CD4-positive, alpha-beta T cell treated with Interleukin-15 for 4 hours (primary cell): Measurements from ENCODE around the gene MAML3.

Experiments
- DNase-seq: peaks from one replicate; pipeline ENCODE4 v3.0.0-alpha.2; 2020; ENCODE audit warnings: low spot score

MAML3 gene

DNA sequence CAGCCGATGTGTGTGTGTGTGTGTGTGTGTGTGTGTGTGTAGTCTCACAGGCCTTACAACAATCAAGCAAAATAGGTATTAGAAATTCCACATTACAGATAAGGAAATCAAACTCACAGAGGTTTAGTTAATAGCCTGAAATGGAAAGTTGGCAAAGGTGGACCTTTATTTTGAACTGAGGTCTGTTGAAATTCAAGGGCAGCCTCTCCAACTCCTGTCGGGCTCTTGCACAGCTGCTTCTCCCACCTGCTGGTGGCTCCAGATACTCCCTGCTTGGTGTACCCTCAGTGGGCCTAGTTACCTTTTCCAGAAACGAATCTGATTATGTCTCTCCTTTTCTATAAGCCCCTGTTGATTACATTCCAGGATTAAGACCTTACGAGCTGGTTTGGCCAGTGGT, 292.5 kb downstream of the MAML3 start:
- DNase-seq: no peak

DNA sequence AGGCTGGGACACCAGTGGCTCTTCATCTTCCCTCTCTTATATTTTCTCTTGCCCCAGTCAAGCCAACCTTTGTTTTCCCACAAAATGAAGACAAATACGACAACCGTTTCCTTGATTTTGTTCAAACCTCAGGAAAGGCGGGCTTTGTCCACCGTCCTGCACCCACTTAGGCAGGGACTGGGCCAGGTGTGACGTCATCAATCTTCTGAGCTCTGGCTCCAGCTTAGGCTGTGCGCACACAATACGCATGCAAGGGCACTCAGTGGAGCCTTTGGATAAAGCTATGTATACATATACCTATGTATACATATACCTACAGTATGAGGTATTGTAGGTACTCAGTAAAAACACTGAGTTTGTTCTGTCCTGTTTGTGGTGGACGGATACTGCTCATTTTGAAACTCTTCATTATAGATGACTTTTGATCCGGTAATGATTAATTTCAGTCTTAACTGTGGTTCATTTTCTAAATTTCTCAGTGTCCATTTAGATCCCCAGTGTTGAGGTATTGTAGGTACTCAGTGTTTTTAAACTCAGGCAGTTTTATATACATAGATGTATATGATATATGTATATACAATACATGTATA, 293.5 kb downstream of the MAML3 start:
- no peak for DNase-seq

DNA sequence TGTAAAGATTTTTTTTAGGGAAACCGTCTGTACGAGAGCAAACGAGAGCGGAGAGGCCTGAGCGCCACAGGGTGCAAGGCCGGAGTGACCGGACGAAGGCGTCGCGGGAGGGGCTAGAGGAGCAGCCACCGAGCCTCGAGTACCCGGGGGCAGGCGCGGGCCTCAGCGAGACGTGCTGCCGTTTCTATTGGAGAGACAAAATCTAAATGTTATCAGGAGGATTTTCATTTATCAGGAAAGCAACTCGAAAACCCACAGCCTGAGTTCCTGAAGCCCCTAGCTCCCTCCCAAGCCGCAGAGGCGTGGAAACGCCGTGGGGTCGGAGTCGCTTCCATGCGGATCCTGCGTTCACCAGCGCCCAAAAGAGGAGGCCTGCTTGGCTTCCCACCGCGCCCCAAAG, 294.1 kb downstream of the MAML3 start:
- no peak for DNase-seq

DNA sequence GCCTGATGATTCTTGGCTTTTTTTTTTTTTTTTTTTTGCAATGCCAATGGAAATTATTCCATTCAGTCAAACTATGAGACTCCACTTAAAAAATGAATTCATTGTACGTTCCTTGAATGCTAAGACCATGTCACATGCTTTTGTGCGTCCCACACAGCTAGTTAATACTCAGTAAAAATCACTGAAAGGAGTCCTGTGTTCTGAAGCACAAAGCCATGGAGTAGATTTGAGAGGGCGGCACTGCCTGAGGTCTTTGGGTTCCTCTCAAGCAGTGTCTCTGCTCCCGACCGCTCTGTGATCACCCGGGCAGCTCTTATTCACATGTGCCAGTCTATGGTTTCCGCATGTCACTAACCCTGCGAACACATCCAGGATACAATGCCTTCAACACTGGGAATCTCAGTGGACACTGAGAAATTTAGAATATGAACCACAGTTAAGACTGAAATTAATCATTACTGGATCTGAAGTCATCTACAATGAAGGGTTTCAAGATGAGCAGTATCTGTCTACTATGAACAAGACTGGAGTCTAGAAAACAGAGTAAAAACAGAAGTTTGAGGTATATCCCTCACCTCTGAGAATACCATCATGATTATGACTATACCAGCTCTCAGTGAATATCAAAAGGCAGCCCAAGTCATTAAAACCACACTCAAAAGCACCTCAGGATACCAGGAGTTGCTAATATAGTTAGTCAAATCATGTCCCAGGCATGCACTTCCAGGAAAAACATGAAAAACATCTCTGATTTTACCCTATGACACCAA, 295.4 kb downstream of the MAML3 start:
- no peak for DNase-seq

DNA sequence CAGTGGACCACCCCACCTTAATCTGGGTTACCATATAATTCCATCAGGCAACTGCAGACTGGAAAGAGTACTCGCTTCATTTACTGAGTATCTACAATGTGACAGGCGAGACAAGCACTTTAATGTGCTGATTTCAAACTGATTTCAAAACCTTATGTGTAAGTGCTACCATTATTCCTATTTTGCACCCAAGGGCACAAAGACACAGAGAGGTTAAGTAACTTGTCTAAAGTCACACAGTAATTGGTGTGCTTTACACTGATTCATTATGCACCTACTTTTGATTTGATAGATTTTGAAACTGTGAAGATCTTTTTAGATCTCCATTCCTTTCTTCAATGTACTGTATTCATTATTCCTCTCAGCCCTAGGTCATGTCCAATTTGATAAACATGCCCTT, 296.0 kb downstream of the MAML3 start:
- DNase-seq: no peak

DNA sequence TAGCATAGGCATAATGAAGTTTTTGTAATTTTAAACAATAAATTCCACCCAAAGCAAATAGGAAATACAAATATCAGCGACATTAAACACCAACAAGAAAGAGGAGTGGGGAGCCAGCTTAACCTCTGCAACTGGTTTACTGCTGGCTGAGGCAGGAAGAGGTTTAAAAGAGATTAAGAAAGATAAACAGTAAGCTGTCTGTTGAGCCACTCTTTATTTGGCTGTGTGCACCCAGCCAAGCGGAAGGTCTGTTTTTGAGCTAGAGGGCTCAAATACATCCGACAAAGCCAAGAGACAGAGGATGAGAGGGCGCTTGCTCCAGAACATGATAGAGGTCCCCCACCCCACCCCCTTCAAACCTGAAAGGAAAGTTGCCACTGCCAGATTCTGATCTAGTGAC, 297.0 kb downstream of the MAML3 start:
- DNase-seq: no peak

DNA sequence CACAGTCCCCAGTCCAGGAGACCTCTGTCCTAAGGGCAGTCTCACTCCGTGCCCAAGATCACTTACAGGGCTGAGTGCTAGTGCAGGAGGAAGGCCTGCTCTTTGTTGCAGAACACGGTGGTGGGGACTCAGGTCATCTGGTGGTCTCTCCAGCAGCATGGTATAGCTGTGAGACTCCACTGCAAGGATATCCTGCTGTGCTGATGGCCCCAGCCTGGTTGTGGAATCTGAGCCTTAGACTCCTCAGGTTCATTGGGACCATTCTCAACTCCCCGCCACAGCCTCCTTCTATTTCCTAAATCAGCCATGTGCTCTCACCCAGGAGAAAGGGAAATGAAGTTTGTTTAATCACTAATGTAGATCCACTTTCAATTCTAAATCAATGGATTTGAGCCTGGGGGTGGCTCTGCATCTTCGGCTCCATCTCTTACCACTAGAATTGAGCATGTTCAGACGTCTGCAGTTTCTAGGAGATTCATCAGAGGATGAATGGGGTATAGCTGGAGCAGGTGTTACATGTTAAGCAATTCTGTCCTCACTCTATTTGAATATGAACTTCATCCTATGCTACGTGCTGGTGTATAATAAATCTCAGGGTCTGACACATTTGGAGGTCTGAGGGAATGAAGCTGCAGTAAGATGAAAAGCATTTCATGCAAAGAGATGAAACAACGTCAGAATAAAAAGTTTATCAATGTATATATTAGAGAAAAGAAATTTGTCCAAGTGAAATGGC, 299.1 kb downstream of the MAML3 start:
- no peak for DNase-seq

DNA sequence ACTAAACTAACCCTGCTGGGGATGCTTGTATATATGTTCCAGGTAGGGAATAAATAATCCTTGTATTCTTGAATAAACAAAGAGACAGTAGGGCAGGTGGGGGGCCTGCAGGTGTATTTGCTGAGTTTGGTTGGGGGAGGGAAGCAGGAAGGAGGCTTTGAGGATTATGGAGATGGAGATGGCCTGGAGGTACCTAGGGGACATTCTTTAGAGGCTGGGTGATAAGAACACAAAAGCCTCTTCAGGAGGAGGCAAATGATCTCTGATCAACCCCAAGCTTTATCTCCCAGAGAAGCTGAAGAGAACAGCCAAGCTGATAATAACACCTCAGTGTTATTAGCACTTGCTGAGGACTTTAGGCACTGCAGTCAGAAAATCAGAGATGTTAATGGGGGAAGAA, 300.7 kb downstream of the MAML3 start:
- DNase-seq: no peak

DNA sequence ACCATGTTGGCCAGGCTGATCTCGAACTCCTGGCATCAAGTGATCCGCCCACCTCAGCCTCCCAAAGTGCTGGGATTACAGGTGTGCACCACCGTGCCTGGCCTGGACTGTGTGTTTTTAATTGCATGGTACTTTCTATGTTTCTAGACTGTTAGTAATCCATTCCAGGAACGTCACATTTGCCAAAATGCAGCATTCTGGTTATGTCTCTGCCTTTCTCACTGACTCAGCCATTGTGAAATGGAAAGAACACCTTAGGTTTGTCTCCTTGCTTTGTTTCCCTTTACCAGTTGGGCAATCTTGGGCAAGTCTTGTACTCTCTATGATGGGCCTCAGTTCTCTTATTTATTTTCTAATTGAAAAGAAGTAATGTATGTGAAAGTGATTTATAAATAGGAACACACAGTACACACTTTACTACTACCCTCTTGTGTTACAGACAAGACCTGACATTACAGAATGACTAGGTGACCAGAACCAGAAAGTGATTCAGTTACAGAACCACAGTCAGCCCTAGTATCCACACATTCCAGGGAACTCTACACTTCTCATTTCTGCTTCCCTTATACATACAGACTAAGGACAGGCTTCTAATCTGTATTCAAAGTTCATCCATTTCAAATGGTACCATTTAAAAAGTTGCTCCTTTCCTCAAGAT, 301.2 kb downstream of the MAML3 start:
- no peak for DNase-seq

DNA sequence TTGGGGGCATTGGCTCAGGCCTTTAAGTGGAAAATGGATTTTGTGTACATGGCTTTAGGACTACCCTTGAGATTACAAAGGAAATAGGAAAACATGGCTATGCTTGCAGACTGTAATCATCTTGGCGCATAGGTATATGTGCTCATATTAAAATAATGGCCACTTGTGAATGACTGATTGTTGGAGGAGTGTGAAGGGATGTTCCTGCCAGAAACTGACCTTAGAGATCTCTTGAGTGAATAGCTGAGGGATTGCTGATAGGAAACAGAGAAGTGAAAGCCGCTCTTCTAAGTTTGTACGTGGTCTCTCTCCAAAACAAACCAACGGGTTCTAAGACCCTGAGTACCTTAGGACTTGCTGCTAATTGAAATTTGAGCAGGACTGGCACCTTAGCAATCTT, 302.3 kb downstream of the MAML3 start:
- DNase-seq: no peak

DNA sequence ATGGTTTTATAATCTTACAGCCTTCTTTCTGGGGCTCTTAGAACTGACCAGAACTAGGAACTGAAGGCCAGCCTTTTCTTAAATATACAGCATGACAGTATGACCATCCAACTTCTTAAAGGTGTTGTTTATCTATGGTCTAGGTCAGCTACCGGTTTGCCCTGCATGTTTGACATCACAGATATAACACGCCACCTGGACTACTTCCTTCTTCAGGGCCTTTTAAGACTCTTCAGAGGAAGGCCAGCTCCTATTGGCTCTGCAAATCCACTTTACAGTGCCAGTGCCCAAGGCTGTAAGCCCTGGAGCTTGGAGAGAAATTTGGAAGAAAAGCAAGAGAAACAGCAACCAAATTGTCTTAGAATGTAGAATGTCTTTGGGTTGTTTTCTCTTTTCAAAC, 302.9 kb downstream of the MAML3 start:
- DNase-seq: no peak

DNA sequence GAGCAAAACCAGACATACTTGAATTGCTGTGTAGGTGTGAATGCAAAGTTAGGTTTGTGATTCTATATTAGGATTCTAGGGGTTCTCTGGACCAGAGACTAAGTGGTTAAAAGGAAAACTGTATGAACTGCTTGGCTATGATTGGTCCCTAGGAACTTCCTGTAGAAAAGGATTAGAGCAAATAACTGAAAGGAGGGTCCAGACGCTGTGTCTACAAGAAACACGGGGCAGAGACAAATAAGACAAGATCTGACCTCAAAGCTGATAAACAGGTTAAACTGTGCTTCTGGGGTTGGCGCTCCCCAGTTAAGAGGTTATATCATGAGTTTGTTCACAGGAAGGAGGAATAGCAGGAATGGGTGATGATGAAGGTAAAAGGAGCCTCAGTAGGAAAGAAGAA, 304.8 kb downstream of the MAML3 start:
- DNase-seq: no peak

DNA sequence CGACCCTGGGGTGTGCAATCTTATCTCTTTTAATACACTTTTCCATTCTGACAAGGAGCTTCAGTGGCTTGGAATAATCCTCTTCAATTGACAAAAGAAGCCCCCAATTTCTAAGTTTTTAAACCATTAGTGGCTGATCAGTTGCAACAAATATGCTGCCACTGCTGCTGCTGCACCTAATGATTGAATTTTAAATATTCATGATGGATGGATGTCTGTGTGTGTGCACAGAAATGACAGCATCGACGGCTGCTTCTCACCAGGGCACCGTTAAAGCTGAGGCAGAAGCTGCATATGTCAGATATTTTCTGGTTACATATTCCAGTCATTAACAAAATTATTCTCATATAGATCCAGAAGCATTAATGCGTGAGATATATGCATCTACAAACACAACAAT, 306.0 kb downstream of the MAML3 start:
- no peak for DNase-seq

DNA sequence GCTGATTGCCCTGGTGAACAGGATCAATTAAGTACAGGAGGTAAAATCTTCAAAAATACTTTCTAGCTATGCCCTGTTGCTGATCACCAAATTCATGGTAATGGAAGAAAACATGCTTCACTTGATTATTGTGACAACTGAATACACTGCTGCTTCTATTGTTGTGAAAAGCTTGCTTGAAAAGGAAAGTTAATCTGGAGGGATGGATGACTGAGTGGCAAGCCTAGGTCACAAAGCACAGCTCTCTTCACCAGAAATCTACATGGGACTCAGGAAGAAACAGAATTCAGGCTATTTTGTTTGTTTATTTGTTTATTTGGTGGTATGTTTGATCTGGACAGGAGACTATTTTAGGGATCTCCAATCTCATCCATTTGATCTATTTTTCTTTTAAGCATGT, 306.4 kb downstream of the MAML3 start:
- no peak for DNase-seq

DNA sequence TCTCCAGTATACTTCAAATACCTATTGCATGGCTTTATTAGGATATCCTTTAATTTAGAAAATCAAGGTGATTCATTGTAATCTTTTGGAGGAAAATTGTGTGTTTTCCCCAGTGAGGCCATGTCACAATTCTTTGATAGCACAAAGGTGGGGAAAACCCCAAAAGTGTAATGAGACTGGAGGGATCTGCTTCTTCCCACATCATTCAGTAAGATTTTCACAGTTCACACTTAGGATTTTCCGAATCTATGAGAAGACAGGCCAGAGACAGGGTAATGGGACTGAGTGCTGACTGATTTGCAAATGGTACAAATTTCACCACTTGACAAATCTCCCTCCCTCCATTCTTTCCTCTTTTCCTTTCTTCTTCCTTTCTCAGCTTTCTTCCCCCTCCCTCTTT, 307.2 kb downstream of the MAML3 start:
- no peak for DNase-seq

DNA sequence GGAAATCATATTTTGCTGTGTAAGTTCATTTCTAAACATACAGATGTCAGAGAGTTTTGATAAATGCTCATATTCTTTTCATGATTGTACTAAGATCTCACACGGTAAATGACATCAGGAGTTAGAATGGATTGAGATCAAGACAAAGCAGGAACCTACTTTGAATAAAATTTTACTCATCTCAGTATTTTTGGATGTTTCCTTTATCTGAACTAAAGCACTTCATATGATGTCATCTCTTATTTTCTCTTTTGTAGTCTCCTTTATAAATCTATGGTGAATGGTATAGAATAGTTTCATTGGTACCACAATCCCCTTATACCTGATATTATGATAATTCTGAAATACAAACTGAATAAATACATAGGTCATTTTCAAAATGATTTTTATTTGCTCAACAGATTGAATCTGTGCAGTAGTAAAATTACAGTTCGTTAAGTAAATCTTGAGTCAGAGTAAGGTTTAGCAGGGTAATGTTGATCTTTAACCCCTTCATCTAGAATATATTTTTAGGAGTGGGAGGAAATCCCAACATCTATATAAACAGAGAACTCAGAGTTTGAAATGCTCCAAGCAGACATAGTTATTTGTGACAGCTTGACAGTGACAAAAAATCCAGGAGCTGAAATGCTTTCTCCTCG, 308.4 kb downstream of the MAML3 start:
- no peak for DNase-seq

DNA sequence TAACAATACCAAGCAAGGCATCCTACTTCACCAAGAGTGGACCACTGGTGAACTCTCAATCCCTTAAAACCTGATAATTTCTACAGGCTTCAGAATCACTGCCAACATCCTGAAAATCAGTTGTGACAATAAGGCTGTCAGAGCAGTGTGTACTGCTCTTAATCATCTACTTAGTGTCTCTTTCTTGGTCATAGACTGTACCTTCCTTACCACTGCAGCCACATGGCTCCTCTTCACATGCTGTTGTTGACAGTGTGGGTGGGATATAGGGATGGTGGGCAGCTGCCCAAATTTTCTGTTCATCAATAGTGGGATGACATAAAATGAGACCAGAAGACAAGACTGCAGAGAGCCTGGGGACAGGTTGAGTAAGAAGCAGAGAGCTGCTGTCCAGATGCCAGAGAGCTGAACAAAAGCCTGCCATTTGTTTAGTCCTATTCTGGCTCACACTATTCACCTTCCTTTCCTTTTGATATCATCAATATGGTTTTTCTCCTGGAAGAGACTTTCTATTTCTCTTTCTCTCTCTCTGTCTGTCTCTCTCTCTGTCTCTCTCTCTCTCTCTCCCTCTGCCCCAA, 309.4 kb downstream of the MAML3 start:
- DNase-seq: no peak

DNA sequence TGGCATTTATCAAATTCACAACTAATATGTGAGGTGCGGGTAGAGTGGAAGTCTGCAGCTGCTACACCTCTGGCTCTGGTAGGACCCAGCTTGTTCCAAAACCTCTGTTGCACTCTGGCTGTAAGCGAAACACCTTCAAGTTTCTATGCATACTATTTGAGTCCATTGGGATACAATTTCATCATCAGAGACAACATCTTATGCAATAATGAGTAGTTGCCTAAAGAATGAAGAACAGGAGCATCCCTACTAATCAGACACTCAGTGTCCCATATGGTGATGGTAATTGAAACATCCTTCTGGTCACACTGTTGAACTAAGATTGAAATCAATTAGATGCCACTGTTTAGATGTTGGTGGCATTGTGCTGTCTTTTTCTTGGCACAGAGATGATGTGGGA, 309.9 kb downstream of the MAML3 start:
- no peak for DNase-seq

DNA sequence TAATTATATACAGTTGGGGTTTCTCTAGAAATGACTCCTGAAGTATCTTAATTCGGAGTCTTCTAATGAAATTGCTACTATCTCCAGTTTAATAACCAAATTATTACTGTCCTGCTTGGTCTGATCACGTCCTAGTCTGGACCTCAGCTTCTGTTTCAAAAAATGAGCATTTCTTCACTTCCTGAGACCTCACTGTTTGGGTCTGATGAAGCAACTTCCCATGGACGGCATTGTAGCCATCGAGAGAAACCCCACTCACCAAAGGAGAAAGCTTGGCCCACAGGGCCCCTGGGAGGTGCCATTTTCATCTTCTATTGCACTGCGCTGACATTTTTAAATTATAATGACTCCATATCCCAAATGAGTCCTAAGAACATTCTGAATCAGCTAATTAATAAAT, 310.3 kb downstream of the MAML3 start:
- DNase-seq: no peak

DNA sequence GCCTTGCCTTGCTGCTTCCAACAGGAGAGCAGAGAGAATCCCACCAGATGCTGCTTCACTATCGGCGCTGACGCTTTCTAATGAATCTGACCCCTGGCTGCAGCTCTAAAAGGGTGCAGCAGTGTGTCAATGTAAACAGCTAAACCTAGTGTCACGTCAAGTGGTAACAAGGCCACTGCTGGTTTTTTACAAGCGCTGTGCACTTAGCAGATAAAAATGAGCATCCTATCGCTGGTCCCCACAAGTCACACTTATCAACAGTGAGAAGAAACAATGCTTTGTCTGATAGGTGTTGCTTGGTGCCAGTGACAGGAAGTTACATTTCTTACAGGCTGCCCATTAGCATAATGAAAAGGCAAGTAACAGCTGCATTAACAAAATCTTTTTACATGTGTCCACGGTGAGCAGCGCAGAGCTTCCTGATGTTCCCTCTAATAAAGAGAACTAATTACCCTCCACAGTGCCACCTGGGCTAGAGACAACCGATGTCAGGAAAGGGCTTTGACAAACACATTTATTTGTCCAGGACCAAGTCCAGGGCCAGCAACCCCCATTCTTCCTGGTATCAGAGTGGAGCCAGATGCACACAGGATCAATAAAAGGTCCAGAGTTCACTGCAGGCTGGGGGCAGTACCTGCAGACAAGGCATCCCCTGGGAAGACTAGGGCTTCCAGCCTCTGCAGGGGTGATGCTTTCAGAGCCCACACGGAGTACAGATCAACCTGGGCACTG, 312.4 kb downstream of the MAML3 start:
- DNase-seq: no peak

DNA sequence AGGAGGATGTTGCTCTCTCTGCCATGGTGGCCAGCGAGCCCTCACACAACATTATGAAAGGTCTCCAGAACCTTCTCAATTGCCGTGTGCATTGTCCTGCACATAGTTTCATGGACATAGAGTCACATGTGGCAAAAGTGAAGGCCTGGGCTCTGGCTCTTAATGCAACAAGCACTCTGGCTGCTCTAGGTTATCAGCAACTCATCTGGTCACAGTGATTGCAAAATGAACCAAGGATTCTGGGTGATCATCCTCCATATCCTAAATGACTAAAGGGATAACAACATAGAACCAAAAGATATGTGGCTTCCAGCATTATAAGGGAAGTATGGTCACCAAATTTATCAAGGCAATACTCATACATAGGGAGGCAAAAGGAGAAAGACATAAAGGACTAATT, 313.2 kb downstream of the MAML3 start:
- DNase-seq: no peak
